ENCODE data around the gene METTL21C.

METTL21C gene

GRCh38 chr13:102677122-102677521 is 17.7 kb downstream of the METTL21C start:
- H3K4me1 ChIP-seq (ENCODE audit: control insufficient read depth, insufficient read depth, low read length, poor library complexity, severe bottlenecking) = no peaks in the 10 kb centered on the region
- H3K36me3 ChIP-seq (ENCODE audit: control insufficient read depth, insufficient read depth, low read length) = peaks cover 53% of the 10 kb centered on the region
- H3K4me3 ChIP-seq (ENCODE audit: insufficient read depth, low read depth, low read length, poor library complexity, severe bottlenecking) = no peak overlapping the region
- H3K27ac ChIP-seq (ENCODE audit: insufficient read depth, low read length, poor library complexity, severe bottlenecking) = no peak overlapping the region
- H3K27me3 ChIP-seq (replicated peaks; ENCODE audit: control insufficient read depth, insufficient read depth, low read length, poor library complexity, severe bottlenecking) = no peaks in the 10 kb centered on the region
- H3K9me3 ChIP-seq (ENCODE audit: control insufficient read depth, low read length) = no peaks in the 10 kb centered on the region
- no peak for DNase-seq

GRCh38 chr13:102675115-102675514 is 19.7 kb downstream of the METTL21C start:
- no peak for DNase-seq
- H3K27ac ChIP-seq (ENCODE audit: insufficient read depth, low read length, poor library complexity, severe bottlenecking) = no peak overlapping the region
- H3K4me1 ChIP-seq (ENCODE audit: control insufficient read depth, insufficient read depth, low read length, poor library complexity, severe bottlenecking) = no peaks in the 10 kb centered on the region
- H3K4me3 ChIP-seq (ENCODE audit: insufficient read depth, low read depth, low read length, poor library complexity, severe bottlenecking) = no peak overlapping the region
- no peaks in the 10 kb centered on the region for H3K9me3 ChIP-seq (ENCODE audit: control insufficient read depth, low read length)
- H3K27me3 ChIP-seq (replicated peaks; ENCODE audit: control insufficient read depth, insufficient read depth, low read length, poor library complexity, severe bottlenecking) = no peaks in the 10 kb centered on the region
- peaks cover 56% of the 10 kb centered on the region for H3K36me3 ChIP-seq (ENCODE audit: control insufficient read depth, insufficient read depth, low read length)

GRCh38 chr13:102670130-102670529 is 24.7 kb downstream of the METTL21C start:
- H3K27ac ChIP-seq (ENCODE audit: insufficient read depth, low read length, poor library complexity, severe bottlenecking) = no peak overlapping the region
- H3K4me1 ChIP-seq (ENCODE audit: control insufficient read depth, insufficient read depth, low read length, poor library complexity, severe bottlenecking) = no peaks in the 10 kb centered on the region
- H3K27me3 ChIP-seq (replicated peaks; ENCODE audit: control insufficient read depth, insufficient read depth, low read length, poor library complexity, severe bottlenecking) = no peaks in the 10 kb centered on the region
- DNase-seq = no peak
- H3K36me3 ChIP-seq (ENCODE audit: control insufficient read depth, insufficient read depth, low read length) = peaks cover 65% of the 10 kb centered on the region
- no peaks in the 10 kb centered on the region for H3K9me3 ChIP-seq (ENCODE audit: control insufficient read depth, low read length)
- H3K4me3 ChIP-seq (ENCODE audit: insufficient read depth, low read depth, low read length, poor library complexity, severe bottlenecking) = no peak overlapping the region

GRCh38 chr13:102667911-102668310 is 26.9 kb downstream of the METTL21C start:
- H3K4me1 ChIP-seq (ENCODE audit: control insufficient read depth, insufficient read depth, low read length, poor library complexity, severe bottlenecking) = no peaks in the 10 kb centered on the region
- peaks cover 62% of the 10 kb centered on the region for H3K36me3 ChIP-seq (ENCODE audit: control insufficient read depth, insufficient read depth, low read length)
- H3K27me3 ChIP-seq (replicated peaks; ENCODE audit: control insufficient read depth, insufficient read depth, low read length, poor library complexity, severe bottlenecking) = no peaks in the 10 kb centered on the region
- no peak for DNase-seq
- no peak overlapping the region for H3K27ac ChIP-seq (ENCODE audit: insufficient read depth, low read length, poor library complexity, severe bottlenecking)
- no peaks in the 10 kb centered on the region for H3K9me3 ChIP-seq (ENCODE audit: control insufficient read depth, low read length)
- no peak overlapping the region for H3K4me3 ChIP-seq (ENCODE audit: insufficient read depth, low read depth, low read length, poor library complexity, severe bottlenecking)

GRCh38 chr13:102667023-102667422 is 27.8 kb downstream of the METTL21C start:
- H3K4me1 ChIP-seq (ENCODE audit: control insufficient read depth, insufficient read depth, low read length, poor library complexity, severe bottlenecking) = no peaks in the 10 kb centered on the region
- peaks cover 62% of the 10 kb centered on the region for H3K36me3 ChIP-seq (ENCODE audit: control insufficient read depth, insufficient read depth, low read length)
- H3K9me3 ChIP-seq (ENCODE audit: control insufficient read depth, low read length) = no peaks in the 10 kb centered on the region
- no peak overlapping the region for H3K27ac ChIP-seq (ENCODE audit: insufficient read depth, low read length, poor library complexity, severe bottlenecking)
- H3K4me3 ChIP-seq (ENCODE audit: insufficient read depth, low read depth, low read length, poor library complexity, severe bottlenecking) = no peak overlapping the region
- H3K27me3 ChIP-seq (replicated peaks; ENCODE audit: control insufficient read depth, insufficient read depth, low read length, poor library complexity, severe bottlenecking) = no peaks in the 10 kb centered on the region
- DNase-seq = no peak

- no peak overlapping the region for H3K27ac ChIP-seq (ENCODE audit: insufficient read depth, low read length, poor library complexity, severe bottlenecking)
- no peaks in the 10 kb centered on the region for H3K27me3 ChIP-seq (replicated peaks; ENCODE audit: control insufficient read depth, insufficient read depth, low read length, poor library complexity, severe bottlenecking)
- DNase-seq = no peak
- peaks cover 39% of the 10 kb centered on the region for H3K36me3 ChIP-seq (ENCODE audit: control insufficient read depth, insufficient read depth, low read length)
- H3K4me1 ChIP-seq (ENCODE audit: control insufficient read depth, insufficient read depth, low read length, poor library complexity, severe bottlenecking) = no peaks in the 10 kb centered on the region
- H3K9me3 ChIP-seq (ENCODE audit: control insufficient read depth, low read length) = no peaks in the 10 kb centered on the region
- no peak overlapping the region for H3K4me3 ChIP-seq (ENCODE audit: insufficient read depth, low read depth, low read length, poor library complexity, severe bottlenecking)
Measured at GRCh38 chr13:102659168-102659713, 35.6 kb downstream of the METTL21C start.

GRCh38 chr13:102658660-102659059 is 36.2 kb downstream of the METTL21C start:
- Histone ChIP-seq H3K4me3 (ENCODE audit: insufficient read depth, low read depth, low read length, poor library complexity, severe bottlenecking) (no peak overlapping the region), H3K36me3 (ENCODE audit: control insufficient read depth, insufficient read depth, low read length) (peaks cover 34% of the 10 kb centered on the region), H3K4me1 (ENCODE audit: control insufficient read depth, insufficient read depth, low read length, poor library complexity, severe bottlenecking) (no peaks in the 10 kb centered on the region), H3K9me3 (ENCODE audit: control insufficient read depth, low read length) (no peaks in the 10 kb centered on the region), H3K27ac (ENCODE audit: insufficient read depth, low read length, poor library complexity, severe bottlenecking) (no peak overlapping the region), H3K27me3 (replicated peaks; ENCODE audit: control insufficient read depth, insufficient read depth, low read length, poor library complexity, severe bottlenecking) (no peaks in the 10 kb centered on the region)
- no peak for DNase-seq

GRCh38 chr13:102657630-102658029 is 37.2 kb downstream of the METTL21C start:
- no peaks in the 10 kb centered on the region for H3K9me3 ChIP-seq (ENCODE audit: control insufficient read depth, low read length)
- H3K36me3 ChIP-seq (ENCODE audit: control insufficient read depth, insufficient read depth, low read length) = peaks cover 31% of the 10 kb centered on the region
- no peak for DNase-seq
- no peak overlapping the region for H3K4me3 ChIP-seq (ENCODE audit: insufficient read depth, low read depth, low read length, poor library complexity, severe bottlenecking)
- no peaks in the 10 kb centered on the region for H3K27me3 ChIP-seq (replicated peaks; ENCODE audit: control insufficient read depth, insufficient read depth, low read length, poor library complexity, severe bottlenecking)
- no peaks in the 10 kb centered on the region for H3K4me1 ChIP-seq (ENCODE audit: control insufficient read depth, insufficient read depth, low read length, poor library complexity, severe bottlenecking)
- no peak overlapping the region for H3K27ac ChIP-seq (ENCODE audit: insufficient read depth, low read length, poor library complexity, severe bottlenecking)

GRCh38 chr13:102654756-102655155 is 40.1 kb downstream of the METTL21C start:
- no peaks in the 10 kb centered on the region for H3K27me3 ChIP-seq (replicated peaks; ENCODE audit: control insufficient read depth, insufficient read depth, low read length, poor library complexity, severe bottlenecking)
- no peaks in the 10 kb centered on the region for H3K9me3 ChIP-seq (ENCODE audit: control insufficient read depth, low read length)
- no peak overlapping the region for H3K27ac ChIP-seq (ENCODE audit: insufficient read depth, low read length, poor library complexity, severe bottlenecking)
- DNase-seq = no peak
- peaks cover 22% of the 10 kb centered on the region for H3K36me3 ChIP-seq (ENCODE audit: control insufficient read depth, insufficient read depth, low read length)
- no peak overlapping the region for H3K4me3 ChIP-seq (ENCODE audit: insufficient read depth, low read depth, low read length, poor library complexity, severe bottlenecking)
- H3K4me1 ChIP-seq (ENCODE audit: control insufficient read depth, insufficient read depth, low read length, poor library complexity, severe bottlenecking) = no peaks in the 10 kb centered on the region

GRCh38 chr13:102651892-102652291 is 43.0 kb downstream of the METTL21C start:
- no peak overlapping the region for H3K4me3 ChIP-seq (ENCODE audit: insufficient read depth, low read depth, low read length, poor library complexity, severe bottlenecking)
- no peaks in the 10 kb centered on the region for H3K9me3 ChIP-seq (ENCODE audit: control insufficient read depth, low read length)
- DNase-seq = no peak
- no peaks in the 10 kb centered on the region for H3K27me3 ChIP-seq (replicated peaks; ENCODE audit: control insufficient read depth, insufficient read depth, low read length, poor library complexity, severe bottlenecking)
- H3K27ac ChIP-seq (ENCODE audit: insufficient read depth, low read length, poor library complexity, severe bottlenecking) = no peak overlapping the region
- H3K36me3 ChIP-seq (ENCODE audit: control insufficient read depth, insufficient read depth, low read length) = peaks cover 19% of the 10 kb centered on the region
- no peaks in the 10 kb centered on the region for H3K4me1 ChIP-seq (ENCODE audit: control insufficient read depth, insufficient read depth, low read length, poor library complexity, severe bottlenecking)

All from effector memory CD4-positive, alpha-beta T cell (primary cell).